H9 (cell line): Measurements from ENCODE around the gene KEL. TPM values are rescaled to one million over a fixed set of nuclear protein-coding genes. Genes with fewer than 3 reads are reported as not detected.

ENCODE experiments used
- DNase-seq: peaks from one replicate; pipeline ENCODE4 v3.0.0-alpha.2; 2017
- H2AFZ ChIP-seq: one replicate; pipeline ENCODE4 v1.6.1; 2013; ENCODE audit warnings: mild to moderate bottlenecking, low read length, control low read depth, moderate library complexity
- H2AK5ac ChIP-seq: 2 replicates; pipeline ENCODE4 v1.6.1; 2013; ENCODE audit warnings: low read length, control low read depth, mixed read lengths; ENCODE audit not compliant: insufficient read length
- H2BK120ac ChIP-seq: one replicate; pipeline ENCODE4 v1.6.1; 2013; ENCODE audit warnings: low read depth, mild to moderate bottlenecking, low read length, control low read depth, inconsistent platforms; ENCODE audit not compliant: poor library complexity, severe bottlenecking
- H2BK12ac ChIP-seq: 2 replicates; pipeline ENCODE4 v1.6.1; 2013; ENCODE audit warnings: low read length, control low read depth, mixed read lengths, low read depth; ENCODE audit not compliant: insufficient read length
- H2BK15ac ChIP-seq: 2 replicates; pipeline ENCODE4 v1.6.1; 2013; ENCODE audit warnings: low read depth, low read length, control low read depth
- H2BK20ac ChIP-seq: one replicate; pipeline ENCODE4 v1.6.1; 2013; ENCODE audit warnings: low read depth, mild to moderate bottlenecking, low read length, control low read depth, inconsistent platforms; ENCODE audit not compliant: poor library complexity, severe bottlenecking
- H2BK5ac ChIP-seq: 2 replicates; pipeline ENCODE4 v1.6.1; 2013; ENCODE audit warnings: low read length, control low read depth, mixed read lengths; ENCODE audit not compliant: insufficient read length
- H3K14ac ChIP-seq: 2 replicates; pipeline ENCODE4 v1.6.1; 2013; ENCODE audit warnings: low read length, control low read depth; ENCODE audit not compliant: insufficient read depth
- H3K18ac ChIP-seq: 2 replicates; pipeline ENCODE4 v1.6.1; 2013; ENCODE audit warnings: low read depth, mild to moderate bottlenecking, mixed read lengths, low read length, control low read depth; ENCODE audit not compliant: insufficient read length
- H3K23ac ChIP-seq: 2 replicates; pipeline ENCODE4 v1.6.1; 2013; ENCODE audit warnings: low read length, control low read depth, mixed read lengths, low read depth; ENCODE audit not compliant: insufficient read length
- H3K23me2 ChIP-seq: 2 replicates; pipeline ENCODE4 v1.6.1; 2013; ENCODE audit warnings: low read depth, mild to moderate bottlenecking, mixed read lengths, low read length, control low read depth; ENCODE audit not compliant: insufficient read length, poor library complexity, severe bottlenecking
- H3K27ac ChIP-seq: 2 replicates; pipeline ENCODE4 v1.5.1; 2013; ENCODE audit warnings: low read length, control low read depth, mixed read lengths, low read depth; ENCODE audit not compliant: insufficient read length
- H3K27me3 ChIP-seq: 2 replicates; pipeline ENCODE4 v1.6.1; 2013; ENCODE audit warnings: low read length, control low read depth, inconsistent platforms; ENCODE audit not compliant: insufficient read depth
- H3K4ac ChIP-seq: 2 replicates; pipeline ENCODE4 v1.6.1; 2013; ENCODE audit warnings: low read depth, mild to moderate bottlenecking, control low read depth, inconsistent platforms, low read length, moderate library complexity
- H3K4me1 ChIP-seq: 2 replicates; pipeline ENCODE4 v1.6.1; 2013; ENCODE audit warnings: low read length, control low read depth, inconsistent platforms; ENCODE audit not compliant: insufficient read depth
- H3K4me2 ChIP-seq: 2 replicates; pipeline ENCODE4 v1.6.1; 2013; ENCODE audit warnings: low read length, control low read depth, mixed read lengths; ENCODE audit not compliant: insufficient read length, insufficient read depth
- H3K56ac ChIP-seq: 2 replicates; pipeline ENCODE4 v1.6.1; 2013; ENCODE audit warnings: low read depth, mild to moderate bottlenecking, mixed read lengths, low read length, control low read depth; ENCODE audit not compliant: insufficient read length
- H3K79me1 ChIP-seq: 2 replicates; pipeline ENCODE4 v1.6.1; 2013; ENCODE audit warnings: low read depth, mild to moderate bottlenecking, moderate library complexity, low read length, control low read depth, inconsistent platforms; ENCODE audit not compliant: insufficient read depth, poor library complexity, severe bottlenecking
- H3K79me2 ChIP-seq: 2 replicates; pipeline ENCODE4 v1.6.1; 2013; ENCODE audit warnings: low read length, control low read depth, inconsistent platforms; ENCODE audit not compliant: insufficient read depth
- H3K9ac ChIP-seq: 2 replicates; pipeline ENCODE4 v1.6.1; 2013; ENCODE audit warnings: low read length, control low read depth, mixed read lengths; ENCODE audit not compliant: insufficient read length; ENCODE audit errors: extremely low read depth
- H3K9me3 ChIP-seq: one replicate; pipeline ENCODE4 v1.6.1; 2013; ENCODE audit warnings: low read depth, low read length, inconsistent platforms; ENCODE audit not compliant: control insufficient read depth
- H3T11ph ChIP-seq: one replicate; pipeline ENCODE4 v1.6.1; 2013; ENCODE audit warnings: mild to moderate bottlenecking, low read length, control low read depth, inconsistent platforms
- H4K20me1 ChIP-seq: one replicate; pipeline ENCODE4 v1.6.1; 2013; ENCODE audit not compliant: control insufficient read depth, insufficient read length, insufficient read depth
- H4K5ac ChIP-seq: 2 replicates; pipeline ENCODE4 v1.6.1; 2013; ENCODE audit warnings: low read depth, mild to moderate bottlenecking, mixed read lengths, low read length, control low read depth; ENCODE audit not compliant: insufficient read length
- H4K8ac ChIP-seq: replicated peaks from 2 replicates; pipeline ENCODE4 v1.6.1; 2013; ENCODE audit warnings: low read length, control low read depth, mixed read lengths, low read depth; ENCODE audit not compliant: insufficient read length
- H4K91ac ChIP-seq: 2 replicates; pipeline ENCODE4 v1.6.1; 2013; ENCODE audit warnings: low read depth, mild to moderate bottlenecking, moderate library complexity, mixed read lengths, low read length, control low read depth; ENCODE audit not compliant: insufficient read length
- H3K27ac Mint-ChIP-seq, 3 experiments: 2 replicates in 2 of 3; 3 replicates in 1 of 3; pipeline ENCODE4 v1.8.0; 2020 to 2021; ENCODE audit warnings: mixed read lengths in 3 of 3, mild to moderate bottlenecking in 1 of 3, moderate library complexity in 1 of 3
- H3K27me3 Mint-ChIP-seq: 2 replicates; pipeline ENCODE4 v1.8.0; 2021; ENCODE audit warnings: low read depth, mild to moderate bottlenecking, moderate library complexity, mixed read lengths
- H3K36me3 Mint-ChIP-seq, 3 experiments: 2 replicates in 2 of 3; 3 replicates in 1 of 3; pipeline ENCODE4 v1.8.0; 2020 to 2021; ENCODE audit warnings: low read depth in 3 of 3, mixed read lengths in 3 of 3; ENCODE audit not compliant: insufficient read depth in 1 of 3
- H3K4me1 Mint-ChIP-seq, 2 experiments: 2 replicates each; pipeline ENCODE4 v1.8.0; 2020; ENCODE audit warnings: mixed read lengths in 2 of 2
- H3K4me3 Mint-ChIP-seq, 2 experiments: 2 replicates in 1 of 2; 3 replicates in 1 of 2; pipeline ENCODE4 v1.8.0; 2020 to 2021; ENCODE audit warnings: mild to moderate bottlenecking in 2 of 2, mixed read lengths in 2 of 2, moderate library complexity in 1 of 2
- H3K9me3 Mint-ChIP-seq, 2 experiments: 2 replicates in 1 of 2; 3 replicates in 1 of 2; pipeline ENCODE4 v1.8.0; 2020; ENCODE audit warnings: mild to moderate bottlenecking in 2 of 2, mixed read lengths in 2 of 2, moderate library complexity in 1 of 2
- WGBS: extraction: QIAGEN DNeasy Blood & Tissue Kit; methylation state at CpG from one replicate; pipeline ENCODE4 v1.1.7; 2013; ENCODE audit warnings: missing lambda C conversion rate, low lambda C conversion rate, mixed read lengths; ENCODE audit not compliant: insufficient read length; ENCODE audit errors: extremely low coverage; 5-methylcytosine and 5-hydroxymethylcytosine counted together
- total RNA-seq: library from RNA; stranded (reverse); gene quantifications from 2 replicates; pipeline ENCODE4 v1.2.1, GENCODE V29; 2021
- TF ChIP-seq, protein P1 (sequence below): fragments of 200-600 bp; sonication (generic); conservative IDR thresholded peaks from 3 replicates; pipeline ENCODE4 v1.8.0; 2021; ENCODE audit warnings: antibody characterized with exemption, mild to moderate bottlenecking

Gene KEL
- total RNA-seq, 1 experiment from 2014 or later, result 1.5 TPM

GRCh38 chr7:142917447-142917846, 44.7 kb downstream of the KEL start:
- H3K27me3 Mint-ChIP-seq, result peaks cover 14% of the 10 kb centered on the region
- DNase-seq, result no peak
- Histone ChIP-seq H3K79me2 (no peaks in the 10 kb centered on the region), H3K27ac (no peak overlapping the region), H2BK20ac (no peak overlapping the region), H3K56ac (no peak overlapping the region), H3K4me1 (no peaks in the 10 kb centered on the region), H2BK15ac (no peak overlapping the region), H2BK5ac (no peak overlapping the region), H3K18ac (no peak overlapping the region), H2AK5ac (no peak overlapping the region), H3K9ac (no peak overlapping the region), H3K23ac (no peak overlapping the region), H3K4ac (no peak overlapping the region), H2BK120ac (no peak overlapping the region), H4K5ac (no peak overlapping the region), H4K20me1 (no peaks in the 10 kb centered on the region), H3T11ph (no peak overlapping the region), H3K4me2 (no peak overlapping the region), H4K91ac (no peak overlapping the region), H3K79me1 (no peaks in the 10 kb centered on the region), H2AFZ (no peak overlapping the region), H3K27me3 (no peaks in the 10 kb centered on the region), H2BK12ac (no peak overlapping the region), H3K9me3 (no peaks in the 10 kb centered on the region), H4K8ac (no peak overlapping the region), H3K14ac (no peak overlapping the region), H3K23me2 (no peaks in the 10 kb centered on the region)
- H3K27ac Mint-ChIP-seq, result no peak overlapping the region
- no peak overlapping the region for H3K4me3 Mint-ChIP-seq
- H3K4me1 Mint-ChIP-seq, result peaks cover 4 to 7% of the 10 kb centered on the region in 2 experiments
- 0 out of 5 replicates have a peak, but pooled peaks cover 0 to 3% of the 10 kb centered on the region in 2 experiments for H3K9me3 Mint-ChIP-seq
- H3K36me3 Mint-ChIP-seq, result no peaks in the 10 kb centered on the region
- no CpG with 5 or more reads among the region's 3 CpGs for WGBS
- TF ChIP-seq, protein P1, sequence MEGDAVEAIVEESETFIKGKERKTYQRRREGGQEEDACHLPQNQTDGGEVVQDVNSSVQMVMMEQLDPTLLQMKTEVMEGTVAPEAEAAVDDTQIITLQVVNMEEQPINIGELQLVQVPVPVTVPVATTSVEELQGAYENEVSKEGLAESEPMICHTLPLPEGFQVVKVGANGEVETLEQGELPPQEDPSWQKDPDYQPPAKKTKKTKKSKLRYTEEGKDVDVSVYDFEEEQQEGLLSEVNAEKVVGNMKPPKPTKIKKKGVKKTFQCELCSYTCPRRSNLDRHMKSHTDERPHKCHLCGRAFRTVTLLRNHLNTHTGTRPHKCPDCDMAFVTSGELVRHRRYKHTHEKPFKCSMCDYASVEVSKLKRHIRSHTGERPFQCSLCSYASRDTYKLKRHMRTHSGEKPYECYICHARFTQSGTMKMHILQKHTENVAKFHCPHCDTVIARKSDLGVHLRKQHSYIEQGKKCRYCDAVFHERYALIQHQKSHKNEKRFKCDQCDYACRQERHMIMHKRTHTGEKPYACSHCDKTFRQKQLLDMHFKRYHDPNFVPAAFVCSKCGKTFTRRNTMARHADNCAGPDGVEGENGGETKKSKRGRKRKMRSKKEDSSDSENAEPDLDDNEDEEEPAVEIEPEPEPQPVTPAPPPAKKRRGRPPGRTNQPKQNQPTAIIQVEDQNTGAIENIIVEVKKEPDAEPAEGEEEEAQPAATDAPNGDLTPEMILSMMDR, result no peak
